ENCODE results near the gene DENND6A.

DNA sequence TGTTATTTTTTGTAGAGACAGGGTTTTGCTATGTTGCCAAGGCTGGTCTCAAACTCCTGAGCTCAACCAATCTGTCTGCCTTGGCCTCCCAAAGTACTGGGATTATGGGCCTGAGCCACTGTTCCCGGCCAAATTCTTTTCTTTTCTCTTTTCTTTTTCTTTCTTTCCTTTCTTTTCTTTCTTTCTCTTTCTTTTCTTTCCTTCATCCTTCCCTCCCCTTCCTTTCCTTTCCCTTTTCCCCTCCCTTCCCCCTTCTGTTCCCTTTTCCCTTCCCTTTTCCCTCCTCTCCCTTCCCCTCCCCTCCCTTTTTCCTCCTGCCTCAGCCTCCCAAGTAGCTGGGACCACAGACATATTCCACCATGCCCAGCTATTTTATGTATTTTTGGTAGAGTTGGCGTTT, 92.7 kb downstream of the DENND6A start:
- TF ChIP-seq EZH2phosphoT487 (IDR thresholded peaks at IDR 0.05; ENCODE audit: low read length) (no peak), EZH2 (optimal IDR thresholded peaks at IDR 0.05; ENCODE audit: low read depth, low read length) (no peak)

All from MM.1S (cell line).